ENCODE data around the gene ZNF423. TPM values are rescaled to one million over a fixed set of nuclear protein-coding genes. Genes with fewer than 3 reads are reported as not detected.
"Not testable (repeated sequence)": the region's sequence is repeated elsewhere in the genome, so short reads cannot be mapped to it uniquely, and the experiment has no call there.

The ZNF423 gene
- total RNA-seq, 2 experiments from 2014 or later, result not detected

- ChIA-PET CTCF (interaction anchor here (0.6 to 1.8 kb wide), 3 partner anchors 13 to 34 kb away, joined by 3 to 7 read pairs (median 4); no protein-coding TSS in a partner anchor), POLR2A (no interaction called here)
Measured at GRCh38 chr16:49875806-49876715, 20.1 kb upstream of the ZNF423 start.

DNA sequence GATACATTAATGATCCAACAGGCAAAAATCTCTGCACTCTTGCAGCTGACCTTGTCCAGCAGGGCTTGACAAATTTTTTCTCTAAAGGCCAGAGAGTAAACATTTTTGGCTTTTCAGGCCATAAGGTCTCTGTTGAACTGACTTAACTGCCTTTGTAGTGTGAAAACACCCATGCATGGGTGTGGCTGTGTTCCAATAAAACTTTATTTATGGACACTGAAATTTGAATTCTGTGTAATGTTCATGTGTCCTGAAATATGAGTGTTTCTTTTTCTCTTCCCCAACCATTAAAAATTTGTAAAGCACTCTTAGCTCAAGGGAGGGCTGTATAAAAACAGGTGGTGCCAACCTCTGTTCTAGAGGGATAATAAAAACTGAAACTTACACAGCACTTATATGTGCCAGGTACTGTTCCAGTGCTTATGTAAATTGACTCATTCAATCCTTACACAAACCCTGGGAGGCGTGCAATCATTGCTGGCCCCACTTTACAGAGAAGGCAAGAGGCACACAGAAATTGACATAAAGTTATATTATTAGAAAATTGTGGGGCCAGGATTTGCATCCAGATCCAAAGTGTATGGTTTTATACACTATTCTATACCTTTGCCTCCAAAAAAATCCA is 18.8 kb upstream of the ZNF423 start:
- CTCF ChIA-PET, result no interaction called here
- POLR2A ChIA-PET, result no interaction called here

GRCh38 chr16:49871824-49872223 is 15.9 kb upstream of the ZNF423 start:
- CTCF ChIA-PET, result interaction anchor here (0.8 kb wide), 1 partner anchor 11 kb away, joined by 3 read pairs; no protein-coding TSS in a partner anchor
- POLR2A ChIA-PET, result not testable (repeated sequence)

GRCh38 chr16:49869731-49870130 is 13.8 kb upstream of the ZNF423 start:
- POLR2A ChIA-PET, result no interaction called here
- CTCF ChIA-PET, result interaction anchor here (2.0 kb wide), 1 partner anchor 12 kb away, joined by 5 read pairs; no protein-coding TSS in a partner anchor

GRCh38 chr16:49867796-49868668 is 12.1 kb upstream of the ZNF423 start:
- POLR2A ChIA-PET, result no interaction called here

DNA sequence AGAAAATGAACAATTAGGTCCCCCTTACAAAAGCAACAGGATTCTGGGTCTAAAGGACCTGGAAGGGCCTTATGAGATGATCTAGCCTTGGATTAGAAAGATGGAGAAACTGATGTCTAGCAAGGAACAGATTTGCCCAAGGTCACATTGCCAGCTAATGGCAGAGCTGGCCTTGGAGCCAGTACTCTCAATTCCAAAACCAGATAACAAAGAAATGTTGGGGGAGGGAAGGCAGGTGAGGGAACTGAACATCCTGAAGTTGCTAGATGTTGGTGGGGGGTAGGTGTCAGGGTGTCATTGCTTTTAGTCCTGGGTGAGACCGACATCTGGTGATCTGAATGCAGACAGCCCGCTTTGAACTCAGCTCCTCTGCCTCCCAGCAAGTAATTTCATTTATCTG is 11.3 kb upstream of the ZNF423 start:
- ChIA-PET POLR2A (no interaction called here), CTCF (no interaction called here)

More at GRCh38 chr16:49867796-49868668, 12.1 kb upstream of the ZNF423 start:
- CTCF ChIA-PET, result interaction anchor here (2.0 kb wide), 1 partner anchor 10 kb away, joined by 5 read pairs; no protein-coding TSS in a partner anchor

- POLR2A ChIA-PET, result no interaction called here
- CTCF ChIA-PET, result no interaction called here
Measured at GRCh38 chr16:49866595-49867071, 10.7 kb upstream of the ZNF423 start.

DNA sequence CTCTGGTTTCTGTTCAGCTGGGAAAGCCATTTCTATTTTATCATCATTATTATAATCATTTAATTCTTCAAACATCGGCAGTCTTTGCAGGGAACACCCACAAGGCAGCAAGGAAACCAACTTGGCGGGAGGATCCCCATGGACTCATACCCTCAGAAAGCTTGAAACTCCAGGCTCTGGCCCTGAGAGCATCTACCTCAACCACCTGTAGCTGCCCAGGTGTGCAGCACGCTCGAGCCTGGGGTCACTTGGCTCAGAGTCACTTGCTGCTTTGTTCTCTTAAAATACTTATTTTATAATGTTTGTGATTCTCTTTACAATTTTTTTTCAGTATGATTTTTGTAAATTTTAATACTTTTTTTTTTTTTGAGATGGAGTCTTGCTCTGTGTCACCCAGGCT is 6.8 kb upstream of the ZNF423 start:
- ChIA-PET POLR2A (no interaction called here), CTCF (interaction anchor here (1.2 kb wide), 1 partner anchor 14 kb away, joined by 4 read pairs; no protein-coding TSS in a partner anchor)

DNA sequence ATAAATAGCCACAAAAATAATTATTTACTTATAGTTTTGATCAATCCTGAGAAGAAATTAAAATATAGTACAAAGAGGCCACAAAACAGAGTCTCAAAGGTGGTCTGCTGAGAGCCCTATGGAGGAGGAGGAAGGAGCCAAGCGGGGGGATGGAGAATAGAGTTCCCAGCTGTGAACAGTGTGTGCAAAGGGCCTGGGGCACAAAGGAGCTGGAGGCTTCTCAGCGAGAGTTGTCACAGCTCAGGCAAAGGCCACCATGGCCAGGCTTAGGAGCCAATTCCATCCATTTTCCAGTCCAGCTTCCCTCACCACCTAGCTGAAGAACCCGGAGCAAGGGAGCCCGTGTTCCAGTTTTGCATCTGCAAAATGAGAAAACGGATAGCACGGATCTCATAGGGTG is 5.4 kb upstream of the ZNF423 start:
- POLR2A ChIA-PET, result interaction anchor here (0.5 kb wide), 1 partner anchor 205 kb away, joined by 5 read pairs; no protein-coding TSS in a partner anchor
- CTCF ChIA-PET, result no interaction called here

GRCh38 chr16:49860593-49860992 is 4.7 kb upstream of the ZNF423 start:
- ChIA-PET CTCF (no interaction called here), POLR2A (no interaction called here)

DNA sequence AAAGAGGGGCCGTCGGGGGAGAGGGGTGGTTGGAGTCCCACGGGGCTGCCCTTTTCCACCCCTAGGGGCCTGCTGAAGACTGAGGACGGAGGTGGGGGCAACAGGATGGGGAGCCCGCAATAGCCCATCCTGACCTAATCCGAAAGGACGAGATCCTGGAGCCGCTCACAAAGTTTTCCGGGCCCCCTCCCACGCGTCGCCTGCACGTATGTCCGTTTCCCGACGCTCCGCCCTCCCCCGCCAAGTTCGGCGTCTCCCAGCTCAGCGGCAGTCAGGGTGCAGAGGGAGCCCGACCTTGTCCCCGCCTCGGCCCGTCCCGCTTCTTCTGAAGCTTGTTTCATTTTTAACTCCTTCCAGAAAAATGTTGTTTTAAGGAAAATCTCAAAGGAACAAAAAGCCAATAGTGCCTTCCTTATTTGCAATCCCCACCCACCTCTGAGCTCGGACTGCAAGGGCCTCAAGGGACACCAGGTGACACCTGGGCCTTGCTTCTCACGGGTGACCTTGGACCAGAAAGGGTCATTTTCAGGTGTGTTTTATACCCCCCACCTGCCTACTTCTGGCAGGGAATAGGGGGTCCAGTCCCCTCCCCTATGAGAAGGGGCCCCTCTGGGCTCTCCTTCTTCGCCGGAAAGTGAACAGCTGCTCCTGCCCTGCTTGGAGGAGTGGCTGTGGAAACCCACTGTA is 3.4 kb upstream of the ZNF423 start:
- ChIA-PET CTCF (no interaction called here), POLR2A (no interaction called here)

DNA sequence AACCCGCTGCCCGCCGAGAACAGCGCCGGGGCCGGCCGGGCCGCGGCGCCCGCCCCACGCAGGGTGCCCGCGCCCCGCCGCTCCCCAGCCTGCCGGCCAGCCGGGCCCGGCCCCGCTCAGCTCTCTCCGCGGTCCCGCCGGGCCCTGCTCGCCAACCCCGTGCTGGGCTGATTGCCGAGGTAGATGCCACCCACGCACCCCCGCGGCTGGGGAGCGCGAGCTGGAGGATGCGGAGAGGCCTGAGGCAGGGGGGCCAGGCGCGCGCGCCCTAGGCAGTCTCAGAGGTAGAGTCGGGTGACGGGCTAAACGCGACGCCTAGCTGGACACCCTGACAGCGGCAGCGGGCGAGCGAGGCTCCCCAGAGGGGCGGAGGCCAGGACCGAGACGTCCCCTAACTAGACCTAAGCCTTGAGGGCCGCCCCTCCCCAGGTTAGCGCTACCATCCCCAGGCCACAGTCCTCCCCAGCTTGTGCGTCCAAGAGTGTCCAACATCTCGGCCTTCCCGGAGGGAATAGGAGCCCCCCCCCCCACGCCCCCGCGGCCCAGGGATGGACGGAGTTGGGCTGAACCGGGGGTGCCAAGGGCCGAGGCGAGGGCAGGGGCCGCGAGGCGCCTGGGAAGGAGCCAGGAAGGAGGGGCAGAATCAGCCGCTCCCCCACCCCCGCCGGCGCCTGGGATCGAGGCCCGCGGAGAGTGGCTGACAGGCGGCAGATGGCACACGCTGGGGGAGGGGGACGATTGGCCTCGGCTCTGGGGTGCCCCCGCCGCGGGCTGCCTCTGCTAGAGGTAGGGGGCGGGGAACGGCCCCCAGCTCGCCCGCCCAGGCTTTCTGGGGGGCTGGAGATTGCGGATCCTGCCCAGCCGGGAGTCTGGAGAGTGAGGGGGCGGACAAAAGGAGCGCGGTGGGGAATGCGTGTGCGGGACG is 2.5 kb upstream of the ZNF423 start:
- ChIA-PET POLR2A (interaction anchor here (0.6 kb wide), 1 partner anchor 309 kb away, joined by 3 read pairs; no protein-coding TSS in a partner anchor), CTCF (interaction anchor here (0.6 to 2.0 kb wide), 4 partner anchors 10 to 262 kb away, joined by 3 to 7 read pairs (median 4); no protein-coding TSS in a partner anchor)

DNA sequence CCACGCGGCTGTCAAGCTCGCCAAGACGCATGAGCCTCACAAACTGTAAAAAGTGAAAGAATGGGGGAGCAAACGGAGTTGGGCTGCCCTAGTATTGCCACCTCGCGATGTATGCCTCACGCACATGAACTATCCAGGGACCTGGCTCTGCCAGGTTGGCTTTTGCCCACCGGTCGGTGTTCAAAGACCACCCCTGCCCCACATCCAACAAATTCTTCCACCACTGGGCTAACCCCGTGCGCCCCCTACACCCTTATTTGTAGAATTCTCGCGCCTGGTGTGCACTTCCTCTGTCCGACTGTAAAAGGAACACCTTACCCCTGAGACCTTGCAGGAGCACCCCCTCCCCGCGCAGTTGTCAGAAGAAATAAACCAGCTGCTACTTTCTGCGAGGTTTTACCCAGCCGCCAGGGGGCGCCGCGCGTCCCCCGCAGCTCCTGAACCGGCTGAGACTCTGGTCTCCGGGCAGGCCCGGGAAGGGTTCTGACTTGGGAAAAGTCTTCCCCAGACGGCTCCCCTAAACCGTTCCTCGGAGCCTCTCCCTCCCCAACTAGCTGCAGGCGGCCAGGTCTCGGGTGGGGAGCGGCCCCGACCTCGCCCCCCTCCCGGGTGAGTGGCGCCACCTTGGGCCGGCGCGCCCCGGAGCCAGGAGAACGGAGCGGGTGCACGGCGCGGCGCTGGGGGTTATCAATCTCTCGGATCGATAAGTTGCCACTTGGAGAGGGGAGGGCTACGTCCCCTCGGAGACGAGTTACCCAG is 1.7 kb upstream of the ZNF423 start:
- ChIA-PET CTCF (interaction anchor here (0.6 to 2.0 kb wide), 4 partner anchors 11 to 1494 kb away, joined by 3 to 7 read pairs (median 4); no protein-coding TSS in a partner anchor), POLR2A (no interaction called here)

GRCh38 chr16:49856672-49857330 is 889 bp upstream of the ZNF423 start:
- POLR2A ChIA-PET, result no interaction called here
- CTCF ChIA-PET, result interaction anchor here (0.6 to 2.0 kb wide), 2 partner anchors 20 to 1493 kb away, joined by 3 to 7 read pairs; no protein-coding TSS in a partner anchor

GRCh38 chr16:49855280-49855821 is 561 bp downstream of the ZNF423 start:
- ChIA-PET CTCF (no interaction called here), POLR2A (no interaction called here)

GRCh38 chr16:49854796-49855203 is 1.1 kb downstream of the ZNF423 start:
- CTCF ChIA-PET, result no interaction called here

More at GRCh38 chr16:49854796-49855203, 1.1 kb downstream of the ZNF423 start:
- POLR2A ChIA-PET, result interaction anchor here (0.6 kb wide), 1 partner anchor 11 kb away, joined by 7 read pairs; no protein-coding TSS in a partner anchor
